HEK293 (cell line): Measurements from ENCODE around the gene EPO.

Experiments used
- ZBTB8A ChIP-seq: fragments of 450-650 bp; formaldehyde crosslinking; IDR thresholded peaks from 2 replicates; pipeline ENCODE4 v1.5.1; 2016; ENCODE audit warnings: missing biosample characterization, missing genetic modification characterization
- ZNF433 ChIP-seq: fragments of 450-650 bp; formaldehyde crosslinking; IDR thresholded peaks from 2 replicates; pipeline ENCODE4 v1.5.1; 2016; ENCODE audit warnings: missing biosample characterization, missing genetic modification characterization, low read depth
- ZNF514 ChIP-seq: fragments of 450-650 bp; formaldehyde crosslinking; IDR thresholded peaks from 2 replicates; pipeline ENCODE4 v1.5.1; 2016; ENCODE audit warnings: missing biosample characterization, missing genetic modification characterization
- TF ChIP-seq, protein P1 (sequence below): fragments of 450-650 bp; formaldehyde crosslinking; IDR thresholded peaks from 2 replicates; pipeline ENCODE4 v1.5.1; 2016; ENCODE audit warnings: missing biosample characterization, missing genetic modification characterization
- TF ChIP-seq, protein P2 (sequence below): fragments of 450-650 bp; formaldehyde crosslinking; IDR thresholded peaks from 2 replicates; pipeline ENCODE4 v1.5.1; 2016; ENCODE audit warnings: missing biosample characterization, missing genetic modification characterization
- TF ChIP-seq, protein P3 (sequence below): fragments of 450-650 bp; formaldehyde crosslinking; IDR thresholded peaks from 2 replicates; pipeline ENCODE4 v1.5.1; 2016; ENCODE audit warnings: missing biosample characterization, missing genetic modification characterization

GRCh38 chr7:100687261-100687660 is 33.0 kb upstream of the EPO start:
- no peak for TF ChIP-seq ZNF433 (tag by site-specific recombination)
- TF ChIP-seq, protein P1, sequence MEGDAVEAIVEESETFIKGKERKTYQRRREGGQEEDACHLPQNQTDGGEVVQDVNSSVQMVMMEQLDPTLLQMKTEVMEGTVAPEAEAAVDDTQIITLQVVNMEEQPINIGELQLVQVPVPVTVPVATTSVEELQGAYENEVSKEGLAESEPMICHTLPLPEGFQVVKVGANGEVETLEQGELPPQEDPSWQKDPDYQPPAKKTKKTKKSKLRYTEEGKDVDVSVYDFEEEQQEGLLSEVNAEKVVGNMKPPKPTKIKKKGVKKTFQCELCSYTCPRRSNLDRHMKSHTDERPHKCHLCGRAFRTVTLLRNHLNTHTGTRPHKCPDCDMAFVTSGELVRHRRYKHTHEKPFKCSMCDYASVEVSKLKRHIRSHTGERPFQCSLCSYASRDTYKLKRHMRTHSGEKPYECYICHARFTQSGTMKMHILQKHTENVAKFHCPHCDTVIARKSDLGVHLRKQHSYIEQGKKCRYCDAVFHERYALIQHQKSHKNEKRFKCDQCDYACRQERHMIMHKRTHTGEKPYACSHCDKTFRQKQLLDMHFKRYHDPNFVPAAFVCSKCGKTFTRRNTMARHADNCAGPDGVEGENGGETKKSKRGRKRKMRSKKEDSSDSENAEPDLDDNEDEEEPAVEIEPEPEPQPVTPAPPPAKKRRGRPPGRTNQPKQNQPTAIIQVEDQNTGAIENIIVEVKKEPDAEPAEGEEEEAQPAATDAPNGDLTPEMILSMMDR (tag by site-specific recombination), result no peak
- no peak for TF ChIP-seq ZNF514
- TF ChIP-seq, protein P2, sequence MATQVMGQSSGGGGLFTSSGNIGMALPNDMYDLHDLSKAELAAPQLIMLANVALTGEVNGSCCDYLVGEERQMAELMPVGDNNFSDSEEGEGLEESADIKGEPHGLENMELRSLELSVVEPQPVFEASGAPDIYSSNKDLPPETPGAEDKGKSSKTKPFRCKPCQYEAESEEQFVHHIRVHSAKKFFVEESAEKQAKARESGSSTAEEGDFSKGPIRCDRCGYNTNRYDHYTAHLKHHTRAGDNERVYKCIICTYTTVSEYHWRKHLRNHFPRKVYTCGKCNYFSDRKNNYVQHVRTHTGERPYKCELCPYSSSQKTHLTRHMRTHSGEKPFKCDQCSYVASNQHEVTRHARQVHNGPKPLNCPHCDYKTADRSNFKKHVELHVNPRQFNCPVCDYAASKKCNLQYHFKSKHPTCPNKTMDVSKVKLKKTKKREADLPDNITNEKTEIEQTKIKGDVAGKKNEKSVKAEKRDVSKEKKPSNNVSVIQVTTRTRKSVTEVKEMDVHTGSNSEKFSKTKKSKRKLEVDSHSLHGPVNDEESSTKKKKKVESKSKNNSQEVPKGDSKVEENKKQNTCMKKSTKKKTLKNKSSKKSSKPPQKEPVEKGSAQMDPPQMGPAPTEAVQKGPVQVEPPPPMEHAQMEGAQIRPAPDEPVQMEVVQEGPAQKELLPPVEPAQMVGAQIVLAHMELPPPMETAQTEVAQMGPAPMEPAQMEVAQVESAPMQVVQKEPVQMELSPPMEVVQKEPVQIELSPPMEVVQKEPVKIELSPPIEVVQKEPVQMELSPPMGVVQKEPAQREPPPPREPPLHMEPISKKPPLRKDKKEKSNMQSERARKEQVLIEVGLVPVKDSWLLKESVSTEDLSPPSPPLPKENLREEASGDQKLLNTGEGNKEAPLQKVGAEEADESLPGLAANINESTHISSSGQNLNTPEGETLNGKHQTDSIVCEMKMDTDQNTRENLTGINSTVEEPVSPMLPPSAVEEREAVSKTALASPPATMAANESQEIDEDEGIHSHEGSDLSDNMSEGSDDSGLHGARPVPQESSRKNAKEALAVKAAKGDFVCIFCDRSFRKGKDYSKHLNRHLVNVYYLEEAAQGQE (tag by site-specific recombination), result no peak
- TF ChIP-seq, protein P3, sequence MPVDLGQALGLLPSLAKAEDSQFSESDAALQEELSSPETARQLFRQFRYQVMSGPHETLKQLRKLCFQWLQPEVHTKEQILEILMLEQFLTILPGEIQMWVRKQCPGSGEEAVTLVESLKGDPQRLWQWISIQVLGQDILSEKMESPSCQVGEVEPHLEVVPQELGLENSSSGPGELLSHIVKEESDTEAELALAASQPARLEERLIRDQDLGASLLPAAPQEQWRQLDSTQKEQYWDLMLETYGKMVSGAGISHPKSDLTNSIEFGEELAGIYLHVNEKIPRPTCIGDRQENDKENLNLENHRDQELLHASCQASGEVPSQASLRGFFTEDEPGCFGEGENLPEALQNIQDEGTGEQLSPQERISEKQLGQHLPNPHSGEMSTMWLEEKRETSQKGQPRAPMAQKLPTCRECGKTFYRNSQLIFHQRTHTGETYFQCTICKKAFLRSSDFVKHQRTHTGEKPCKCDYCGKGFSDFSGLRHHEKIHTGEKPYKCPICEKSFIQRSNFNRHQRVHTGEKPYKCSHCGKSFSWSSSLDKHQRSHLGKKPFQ (tag by site-specific recombination), result no peak
- no peak for TF ChIP-seq ZBTB8A
